ENCODE data around the gene DTL. TPM values are rescaled to one million over a fixed set of nuclear protein-coding genes. Genes with fewer than 3 reads are reported as not detected.

The DTL gene
- total RNA-seq, 1 experiment from 2014 or later = 73.0 TPM

GRCh38 chr1:212074856-212075255, 39.3 kb downstream of the DTL start:
- DNase-seq = no peak
- Histone ChIP-seq H2BK120ac (ENCODE audit: low read depth, low read length, poor library complexity, severe bottlenecking) (no peak overlapping the region), H3K56ac (ENCODE audit: insufficient read length, low read depth, low read length) (no peak overlapping the region), H2BK5ac (ENCODE audit: insufficient read length, low read length) (no peak overlapping the region), H3K27me3 (ENCODE audit: insufficient read depth, low read length) (no peaks in the 10 kb centered on the region), H3K4me1 (ENCODE audit: insufficient read depth, low read length) (no peaks in the 10 kb centered on the region), H3K27ac (ENCODE audit: insufficient read length, low read depth, low read length) (no peak overlapping the region), H4K91ac (ENCODE audit: insufficient read length, low read depth, low read length) (no peak overlapping the region), H3K4me2 (ENCODE audit: insufficient read depth, insufficient read length, low read length) (no peak overlapping the region), H2AFZ (ENCODE audit: low read length) (no peak overlapping the region), H3K9me3 (ENCODE audit: control insufficient read depth, low read depth, low read length) (no peaks in the 10 kb centered on the region), H4K8ac (replicated peaks; ENCODE audit: insufficient read length, low read depth, low read length) (no peak overlapping the region), H3K4ac (ENCODE audit: low read depth, low read length) (no peak overlapping the region), H3K18ac (ENCODE audit: insufficient read length, low read depth, low read length) (no peak overlapping the region), H3T11ph (ENCODE audit: low read length) (no peak overlapping the region), H3K79me1 (ENCODE audit: insufficient read depth, low read depth, low read length, poor library complexity, severe bottlenecking) (no peaks in the 10 kb centered on the region), H3K23ac (ENCODE audit: insufficient read length, low read depth, low read length) (no peak overlapping the region), H4K20me1 (ENCODE audit: control insufficient read depth, insufficient read depth, insufficient read length) (no peaks in the 10 kb centered on the region), H2AK5ac (ENCODE audit: insufficient read length, low read length) (no peak overlapping the region), H3K9ac (ENCODE audit: extremely low read depth, insufficient read length, low read length) (no peak overlapping the region), H3K14ac (ENCODE audit: insufficient read depth, low read length) (no peak overlapping the region), H2BK12ac (ENCODE audit: insufficient read length, low read depth, low read length) (no peak overlapping the region), H3K23me2 (ENCODE audit: insufficient read length, low read depth, low read length, poor library complexity, severe bottlenecking) (no peaks in the 10 kb centered on the region), H4K5ac (ENCODE audit: insufficient read length, low read depth, low read length) (no peak overlapping the region), H3K79me2 (ENCODE audit: insufficient read depth, low read length) (no peaks in the 10 kb centered on the region), H2BK20ac (ENCODE audit: low read depth, low read length, poor library complexity, severe bottlenecking) (no peak overlapping the region), H2BK15ac (ENCODE audit: low read depth, low read length) (no peak overlapping the region)
- Mint-ChIP-seq H3K4me1 (no peaks in the 10 kb centered on the region), H3K27ac (no peak overlapping the region), H3K27me3 (ENCODE audit: low read depth) (no peaks in the 10 kb centered on the region), H3K4me3 (no peak overlapping the region), H3K9me3 (no peaks in the 10 kb centered on the region), H3K36me3 (ENCODE audit: insufficient read depth in 1 of 3, low read depth in 3 of 3) (peaks cover 33 to 73% (median 56%) of the 10 kb centered on the region in 3 experiments; a peak in 6 of 7 replicates)
- no CpG with 5 or more reads among the region's 3 CpGs for WGBS (ENCODE audit: extremely low coverage, insufficient read length, low lambda C conversion rate)
- TF ChIP-seq CTCF (conservative IDR thresholded peaks at IDR 0.05) = no peak

All from H9 (cell line).